Mucosa of stomach (tissue), 1 donor: ENCODE measurements around the gene FAM13C.

ENCODE experiments used
- H3K27me3 ChIP-seq: one replicate; pipeline ENCODE4 v1.7.0; 2013; ENCODE audit warnings: mild to moderate bottlenecking, low read length; ENCODE audit not compliant: control insufficient read depth, insufficient read depth
- H3K36me3 ChIP-seq: one replicate; pipeline ENCODE4 v1.7.0; 2013; ENCODE audit warnings: low read length; ENCODE audit not compliant: control insufficient read depth, insufficient read depth
- H3K4me1 ChIP-seq: one replicate; pipeline ENCODE4 v1.7.0; 2013; ENCODE audit warnings: mild to moderate bottlenecking, low read length; ENCODE audit not compliant: control insufficient read depth, insufficient read depth
- H3K4me3 ChIP-seq: one replicate; pipeline ENCODE4 v1.7.0; 2013; ENCODE audit warnings: low read length
- H3K9ac ChIP-seq: one replicate; pipeline ENCODE4 v1.7.0; 2013; ENCODE audit warnings: mild to moderate bottlenecking, low read length, moderate library complexity
- H3K9me3 ChIP-seq: one replicate; pipeline ENCODE4 v1.7.0; 2013; ENCODE audit warnings: mild to moderate bottlenecking, low read length, moderate library complexity; ENCODE audit not compliant: control insufficient read depth
- donor health status: Pancreatic carcinoma.

Gene FAM13C

GRCh38 chr10:59312247-59312646 is 50.1 kb downstream of the FAM13C start:
- Histone ChIP-seq H3K27me3 (no peaks in the 10 kb centered on the region), H3K36me3 (no peaks in the 10 kb centered on the region), H3K9ac (no peak overlapping the region), H3K9me3 (no peaks in the 10 kb centered on the region), H3K4me1 (no peaks in the 10 kb centered on the region), H3K4me3 (no peak overlapping the region)

- H3K4me3 ChIP-seq = no peak overlapping the region
- no peaks in the 10 kb centered on the region for H3K4me1 ChIP-seq
- no peak overlapping the region for H3K9ac ChIP-seq
Observed at GRCh38 chr10:59311025-59311424, 51.3 kb downstream of the FAM13C start.

GRCh38 chr10:59310324-59310914 is 51.9 kb downstream of the FAM13C start:
- H3K9me3 ChIP-seq = no peaks in the 10 kb centered on the region
- no peaks in the 10 kb centered on the region for H3K36me3 ChIP-seq
- no peaks in the 10 kb centered on the region for H3K27me3 ChIP-seq
- H3K4me1 ChIP-seq = no peaks in the 10 kb centered on the region
- H3K9ac ChIP-seq = no peak overlapping the region
- H3K4me3 ChIP-seq = no peak overlapping the region

More at GRCh38 chr10:59311025-59311424, 51.3 kb downstream of the FAM13C start:
- Histone ChIP-seq H3K36me3 (no peaks in the 10 kb centered on the region), H3K27me3 (no peaks in the 10 kb centered on the region), H3K9me3 (no peaks in the 10 kb centered on the region)

GRCh38 chr10:59304521-59305097 is 57.7 kb downstream of the FAM13C start:
- H3K27me3 ChIP-seq = no peaks in the 10 kb centered on the region
- no peaks in the 10 kb centered on the region for H3K9me3 ChIP-seq
- H3K4me3 ChIP-seq = no peak overlapping the region
- no peaks in the 10 kb centered on the region for H3K4me1 ChIP-seq
- no peak overlapping the region for H3K9ac ChIP-seq
- H3K36me3 ChIP-seq = no peaks in the 10 kb centered on the region

GRCh38 chr10:59303018-59303417 is 59.3 kb downstream of the FAM13C start:
- no peaks in the 10 kb centered on the region for H3K4me1 ChIP-seq
- no peaks in the 10 kb centered on the region for H3K36me3 ChIP-seq
- no peaks in the 10 kb centered on the region for H3K27me3 ChIP-seq
- no peak overlapping the region for H3K9ac ChIP-seq
- H3K9me3 ChIP-seq = no peaks in the 10 kb centered on the region
- H3K4me3 ChIP-seq = no peak overlapping the region

GRCh38 chr10:59302381-59302780 is 60.0 kb downstream of the FAM13C start:
- Histone ChIP-seq H3K9ac (no peak overlapping the region), H3K4me1 (no peaks in the 10 kb centered on the region), H3K4me3 (no peak overlapping the region), H3K9me3 (no peaks in the 10 kb centered on the region), H3K27me3 (no peaks in the 10 kb centered on the region), H3K36me3 (no peaks in the 10 kb centered on the region)

- no peak overlapping the region for H3K4me3 ChIP-seq
- H3K9ac ChIP-seq = no peak overlapping the region
- H3K36me3 ChIP-seq = no peaks in the 10 kb centered on the region
- no peaks in the 10 kb centered on the region for H3K9me3 ChIP-seq
- H3K27me3 ChIP-seq = no peaks in the 10 kb centered on the region
- no peaks in the 10 kb centered on the region for H3K4me1 ChIP-seq
Observed at GRCh38 chr10:59301067-59301754, 61.1 kb downstream of the FAM13C start.

- H3K4me3 ChIP-seq = no peak overlapping the region
- H3K9ac ChIP-seq = no peak overlapping the region
- H3K4me1 ChIP-seq = no peaks in the 10 kb centered on the region
- no peaks in the 10 kb centered on the region for H3K36me3 ChIP-seq
- no peaks in the 10 kb centered on the region for H3K9me3 ChIP-seq
- no peaks in the 10 kb centered on the region for H3K27me3 ChIP-seq
Observed at GRCh38 chr10:59300386-59300785, 62.0 kb downstream of the FAM13C start.

GRCh38 chr10:59299933-59300332 is 62.4 kb downstream of the FAM13C start:
- no peaks in the 10 kb centered on the region for H3K9me3 ChIP-seq
- no peak overlapping the region for H3K4me3 ChIP-seq
- H3K36me3 ChIP-seq = no peaks in the 10 kb centered on the region
- H3K27me3 ChIP-seq = no peaks in the 10 kb centered on the region
- no peak overlapping the region for H3K9ac ChIP-seq
- H3K4me1 ChIP-seq = no peaks in the 10 kb centered on the region

GRCh38 chr10:59290448-59290847 is 71.9 kb downstream of the FAM13C start:
- H3K9ac ChIP-seq = no peak overlapping the region
- H3K4me1 ChIP-seq = no peaks in the 10 kb centered on the region
- no peak overlapping the region for H3K4me3 ChIP-seq
- H3K36me3 ChIP-seq = no peaks in the 10 kb centered on the region
- H3K9me3 ChIP-seq = no peaks in the 10 kb centered on the region
- H3K27me3 ChIP-seq = no peaks in the 10 kb centered on the region

- no peaks in the 10 kb centered on the region for H3K36me3 ChIP-seq
- no peaks in the 10 kb centered on the region for H3K27me3 ChIP-seq
- H3K9me3 ChIP-seq = no peaks in the 10 kb centered on the region
- no peaks in the 10 kb centered on the region for H3K4me1 ChIP-seq
- no peak overlapping the region for H3K9ac ChIP-seq
- no peak overlapping the region for H3K4me3 ChIP-seq
Observed at GRCh38 chr10:59289853-59290252, 72.5 kb downstream of the FAM13C start.

- H3K4me1 ChIP-seq = no peaks in the 10 kb centered on the region
- H3K9ac ChIP-seq = no peak overlapping the region
- H3K4me3 ChIP-seq = no peak overlapping the region
- no peaks in the 10 kb centered on the region for H3K27me3 ChIP-seq
- no peaks in the 10 kb centered on the region for H3K9me3 ChIP-seq
- H3K36me3 ChIP-seq = no peaks in the 10 kb centered on the region
Observed at GRCh38 chr10:59287587-59288255, 74.6 kb downstream of the FAM13C start.
